Measurements from ENCODE around the gene POLR3H.
A peak's percentile ranks its signal among the peaks of the same experiment; 100 is the strongest.

POLR3H gene

DNA sequence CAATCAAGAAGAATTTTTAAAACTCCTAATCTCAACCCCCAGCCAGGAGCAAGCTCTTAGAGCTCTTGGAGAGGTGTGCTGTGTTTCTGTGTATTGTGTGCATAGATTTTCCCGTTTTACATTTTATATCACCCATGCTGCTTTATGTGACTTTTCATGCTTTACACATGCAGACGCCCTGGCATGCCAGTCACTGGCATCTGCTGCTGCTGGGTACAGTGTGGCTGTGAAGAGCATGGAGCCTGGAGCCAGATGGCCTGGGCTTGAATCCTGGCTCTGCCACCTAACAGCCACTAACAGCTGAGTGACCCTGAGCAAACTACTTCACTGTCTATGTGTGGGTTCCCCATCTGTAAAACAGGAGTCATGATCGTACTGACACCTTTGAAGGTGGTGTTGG lies 23.1 kb downstream of the POLR3H start:
- no peak for DNase-seq
- no peak overlapping the region for H3K27ac Mint-ChIP-seq
- peaks cover 27% of the 10 kb centered on the region for H3K4me1 Mint-ChIP-seq
- no peaks in the 10 kb centered on the region for H3K27me3 Mint-ChIP-seq
- no peak overlapping the region for H3K4me3 Mint-ChIP-seq
- no peak for ATAC-seq
- H3K9me3 Mint-ChIP-seq, result no peaks in the 10 kb centered on the region

- H3K27me3 Mint-ChIP-seq, result no peaks in the 10 kb centered on the region
- no peak overlapping the region for H3K27ac Mint-ChIP-seq
- DNase-seq (no peak), ATAC-seq (no peak)
- no peak overlapping the region for H3K4me3 Mint-ChIP-seq
- no peaks in the 10 kb centered on the region for H3K9me3 Mint-ChIP-seq
- H3K4me1 Mint-ChIP-seq, result peaks cover 5% of the 10 kb centered on the region
Observed at GRCh38 chr22:41518048-41518347, 26.3 kb downstream of the POLR3H start.

DNA sequence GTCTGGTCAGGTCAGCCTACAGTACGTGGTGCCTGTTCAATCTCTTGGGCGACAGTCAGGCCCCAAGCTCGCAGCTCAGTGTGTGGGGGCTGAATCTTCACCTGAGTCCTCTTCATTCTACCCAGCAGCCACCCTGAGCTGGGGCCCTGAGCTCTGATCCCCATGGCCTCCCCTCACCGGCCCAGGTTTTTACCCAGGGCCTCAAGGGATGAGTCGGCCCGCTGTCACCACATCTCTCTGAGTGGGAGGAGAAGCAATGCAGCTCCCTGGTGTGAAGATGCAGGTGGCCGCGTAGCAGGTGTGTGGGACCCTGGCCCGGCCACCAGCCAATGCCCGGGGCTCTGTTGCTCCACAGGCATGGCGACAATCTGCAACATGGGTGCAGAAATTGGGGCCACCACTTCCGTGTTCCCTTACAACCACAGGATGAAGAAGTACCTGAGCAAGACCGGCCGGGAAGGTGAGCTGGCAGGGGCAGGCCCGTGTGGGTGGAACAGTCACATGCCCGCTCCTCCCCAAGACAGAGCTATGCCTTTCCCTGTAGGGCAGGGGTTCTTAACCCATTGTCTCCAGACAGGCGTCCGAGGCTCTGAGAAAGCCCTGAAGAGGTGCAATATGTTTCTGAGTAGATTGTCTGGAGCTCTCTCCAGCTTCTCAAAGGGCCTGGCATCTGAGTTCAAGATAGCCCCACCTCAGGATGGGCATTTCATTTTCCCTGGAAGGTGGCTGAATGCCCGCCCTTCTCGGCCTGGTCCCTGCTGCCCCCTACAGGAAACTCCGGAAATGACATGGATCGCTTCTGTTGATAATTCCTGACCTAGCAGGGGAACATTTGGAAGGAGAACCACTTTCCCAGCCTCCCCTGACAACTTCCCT lies 26.9 kb downstream of the POLR3H start:
- ATAC-seq, result no peak
- DNase-seq, result no peak
- no peaks in the 10 kb centered on the region for H3K9me3 Mint-ChIP-seq
- no peaks in the 10 kb centered on the region for H3K27me3 Mint-ChIP-seq
- no peak overlapping the region for H3K4me3 Mint-ChIP-seq
- peaks cover 5% of the 10 kb centered on the region for H3K4me1 Mint-ChIP-seq
- H3K27ac Mint-ChIP-seq, result peak overlapping the region in 1 of 2 donors; percentile 27

DNA sequence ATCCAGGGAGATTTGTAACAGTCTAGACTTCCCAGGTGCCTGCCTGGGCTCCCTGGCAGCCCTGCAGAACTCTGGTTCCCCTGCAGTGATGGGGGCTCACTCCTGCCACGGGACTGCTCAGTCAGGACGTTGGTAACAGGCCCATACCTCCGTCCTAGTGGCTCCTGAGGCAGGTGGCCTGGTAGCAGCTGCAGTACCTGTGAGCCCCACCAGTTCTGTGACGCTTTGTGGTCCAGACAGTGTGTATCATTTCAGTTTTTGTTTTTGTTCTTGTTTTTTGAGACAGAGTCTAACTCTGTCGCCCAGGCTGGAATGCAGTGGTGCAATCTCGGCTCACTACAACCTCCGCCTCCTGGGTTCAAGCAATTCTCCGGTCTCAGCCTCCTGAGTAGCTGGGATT lies 27.8 kb downstream of the POLR3H start:
- DNase-seq, result no peak
- no peaks in the 10 kb centered on the region for H3K27me3 Mint-ChIP-seq
- no peaks in the 10 kb centered on the region for H3K9me3 Mint-ChIP-seq
- H3K4me1 Mint-ChIP-seq, result peaks cover 5% of the 10 kb centered on the region
- H3K4me3 Mint-ChIP-seq, result no peak overlapping the region
- no peak for ATAC-seq
- peak overlapping the region in 1 of 2 donors; percentile 59 for H3K27ac Mint-ChIP-seq

DNA sequence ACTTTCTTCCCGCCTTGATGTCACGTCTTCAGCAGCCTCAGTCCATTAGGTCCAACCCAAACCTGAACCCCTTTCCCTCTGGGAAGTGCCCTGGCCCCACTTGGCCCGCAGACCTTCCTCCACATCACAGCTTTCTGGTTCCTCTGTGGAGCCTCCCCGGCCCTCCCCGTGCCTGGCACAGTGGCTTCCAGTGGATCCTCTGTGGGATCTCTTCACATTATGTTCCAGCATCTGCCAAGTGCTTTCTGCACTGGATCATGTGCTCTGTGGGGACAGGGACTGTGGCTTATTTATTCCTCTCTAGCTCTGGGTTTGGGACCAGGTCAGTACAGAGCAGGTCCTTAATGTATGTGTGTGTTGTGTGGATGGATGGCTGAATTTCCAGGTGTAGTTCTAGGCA lies 30.9 kb downstream of the POLR3H start:
- no peaks in the 10 kb centered on the region for H3K9me3 Mint-ChIP-seq
- no peak for DNase-seq
- H3K4me1 Mint-ChIP-seq, result peaks cover 5% of the 10 kb centered on the region
- ATAC-seq, result no peak
- no peak overlapping the region for H3K4me3 Mint-ChIP-seq
- peak overlapping the region in 1 of 2 donors; percentile 73 for H3K27ac Mint-ChIP-seq
- H3K27me3 Mint-ChIP-seq, result no peaks in the 10 kb centered on the region

DNA sequence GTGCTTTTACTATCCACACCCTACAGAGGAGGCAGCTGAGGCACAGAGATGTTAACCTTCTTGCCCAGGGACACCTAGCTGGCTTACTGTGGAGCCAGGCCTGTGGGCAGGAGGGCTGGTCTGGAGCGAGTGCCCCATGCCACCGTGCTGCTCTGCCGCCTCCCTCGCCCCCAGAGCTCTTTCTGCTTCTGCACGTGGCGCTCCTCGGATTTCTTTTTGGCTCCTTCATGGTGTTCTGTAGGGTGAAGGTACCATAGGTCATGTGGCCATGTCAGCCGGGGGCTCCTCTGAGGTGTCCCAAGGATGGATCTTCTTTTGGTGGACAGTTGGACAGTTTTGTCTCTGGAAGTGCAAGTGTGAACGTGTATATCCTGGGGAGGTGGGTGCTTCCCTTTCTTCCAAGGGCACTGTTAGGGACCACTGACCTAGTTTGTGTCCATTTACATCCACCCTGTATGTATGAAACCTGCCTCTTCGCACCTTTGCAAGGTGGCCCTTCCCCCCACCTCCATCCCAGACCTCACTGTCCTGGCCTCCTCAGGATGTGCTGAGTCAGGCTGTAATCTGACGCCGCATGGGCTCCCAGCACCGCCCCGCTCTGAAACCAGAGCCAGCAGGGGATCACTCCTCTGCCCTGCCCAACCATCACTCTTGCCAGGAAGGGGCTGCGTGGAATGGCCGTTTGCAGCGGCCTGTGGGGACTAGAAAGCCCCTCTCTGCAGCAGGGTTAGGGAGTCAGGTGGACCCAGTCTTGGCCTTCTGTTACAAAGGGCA lies 31.7 kb downstream of the POLR3H start:
- no peaks in the 10 kb centered on the region for H3K27me3 Mint-ChIP-seq
- H3K4me3 Mint-ChIP-seq, result no peak overlapping the region
- ATAC-seq (no peak), DNase-seq (no peak)
- peaks cover 5% of the 10 kb centered on the region for H3K4me1 Mint-ChIP-seq
- peak overlapping the region in 1 of 2 donors; percentile 81 for H3K27ac Mint-ChIP-seq
- H3K9me3 Mint-ChIP-seq, result no peaks in the 10 kb centered on the region

DNA sequence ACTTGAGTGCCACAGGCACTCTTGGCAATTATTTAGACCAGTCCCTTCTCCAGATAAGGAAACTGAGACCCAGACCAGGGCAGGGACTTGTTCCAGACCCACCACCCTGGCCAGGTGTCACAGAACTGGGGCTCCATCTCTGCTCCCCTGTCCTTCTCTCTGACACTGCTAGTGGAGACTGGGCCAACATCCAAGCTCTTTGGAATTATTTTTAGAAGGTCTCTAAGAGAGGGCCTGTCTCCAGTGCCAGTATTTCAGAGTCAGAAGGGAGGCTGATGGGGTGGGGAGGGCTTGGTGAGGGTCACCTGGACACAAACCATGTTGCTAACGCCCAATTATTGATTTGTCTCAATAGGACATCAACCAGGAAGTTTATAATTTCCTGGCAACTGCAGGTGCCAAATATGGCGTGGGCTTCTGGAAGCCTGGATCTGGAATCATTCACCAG lies 32.7 kb downstream of the POLR3H start:
- H3K9me3 Mint-ChIP-seq, result no peaks in the 10 kb centered on the region
- no peaks in the 10 kb centered on the region for H3K27me3 Mint-ChIP-seq
- H3K4me1 Mint-ChIP-seq, result no peaks in the 10 kb centered on the region
- no peak overlapping the region for H3K27ac Mint-ChIP-seq
- DNase-seq, result no peak
- no peak for ATAC-seq
- no peak overlapping the region for H3K4me3 Mint-ChIP-seq

- no peak for ATAC-seq
- Mint-ChIP-seq H3K4me1 (no peaks in the 10 kb centered on the region), H3K27ac (no peak overlapping the region), H3K4me3 (no peak overlapping the region), H3K9me3 (no peaks in the 10 kb centered on the region), H3K27me3 (no peaks in the 10 kb centered on the region)
- DNase-seq, result no peak
Observed at GRCh38 chr22:41508770-41509170, 35.5 kb downstream of the POLR3H start.

DNA sequence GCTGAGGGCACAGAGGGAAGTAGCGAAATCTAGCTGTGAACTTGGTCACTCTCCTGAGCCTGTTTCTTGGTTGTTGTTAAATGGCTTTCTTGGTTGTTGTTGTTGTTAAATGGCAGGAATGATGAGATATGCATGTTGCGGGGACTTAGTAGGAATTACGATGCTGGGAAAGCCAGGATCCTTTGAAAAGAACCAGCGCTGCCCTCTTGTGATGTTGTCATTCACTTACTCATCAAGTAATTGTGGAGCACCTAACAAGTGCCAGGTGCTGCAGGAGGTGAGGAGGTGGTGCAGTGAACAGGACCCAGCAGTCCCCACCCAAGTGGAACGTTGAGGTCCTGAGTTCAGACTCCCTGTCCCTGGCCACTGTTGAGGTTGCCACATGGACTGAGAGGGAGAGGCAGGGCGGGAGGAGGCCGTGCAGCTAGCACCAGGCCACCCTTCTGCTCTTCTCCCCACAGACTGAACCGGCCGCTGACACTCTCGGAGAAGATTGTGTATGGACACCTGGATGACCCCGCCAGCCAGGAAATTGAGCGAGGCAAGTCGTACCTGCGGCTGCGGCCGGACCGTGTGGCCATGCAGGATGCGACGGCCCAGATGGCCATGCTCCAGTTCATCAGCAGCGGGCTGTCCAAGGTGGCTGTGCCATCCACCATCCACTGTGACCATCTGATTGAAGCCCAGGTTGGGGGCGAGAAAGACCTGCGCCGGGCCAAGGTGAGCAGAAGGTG lies 36.8 kb downstream of the POLR3H start:
- no peaks in the 10 kb centered on the region for H3K9me3 Mint-ChIP-seq
- no peaks in the 10 kb centered on the region for H3K27me3 Mint-ChIP-seq
- ATAC-seq, result no peak

GRCh38 chr22:41505511-41506220 lies 38.6 kb downstream of the POLR3H start:
- H3K9me3 Mint-ChIP-seq, result no peaks in the 10 kb centered on the region
- no peak overlapping the region for H3K27ac Mint-ChIP-seq
- no peaks in the 10 kb centered on the region for H3K27me3 Mint-ChIP-seq
- DNase-seq (no peak), ATAC-seq (no peak)
- no peaks in the 10 kb centered on the region for H3K4me1 Mint-ChIP-seq
- no peak overlapping the region for H3K4me3 Mint-ChIP-seq

More for the DNA sequence above, 36.8 kb downstream of the POLR3H start:
- H3K4me1 Mint-ChIP-seq, result no peaks in the 10 kb centered on the region
- peak overlapping the region in 1 of 2 donors; percentile 74 for H3K27ac Mint-ChIP-seq
- DNase-seq, result no peak
- no peak overlapping the region for H3K4me3 Mint-ChIP-seq

DNA sequence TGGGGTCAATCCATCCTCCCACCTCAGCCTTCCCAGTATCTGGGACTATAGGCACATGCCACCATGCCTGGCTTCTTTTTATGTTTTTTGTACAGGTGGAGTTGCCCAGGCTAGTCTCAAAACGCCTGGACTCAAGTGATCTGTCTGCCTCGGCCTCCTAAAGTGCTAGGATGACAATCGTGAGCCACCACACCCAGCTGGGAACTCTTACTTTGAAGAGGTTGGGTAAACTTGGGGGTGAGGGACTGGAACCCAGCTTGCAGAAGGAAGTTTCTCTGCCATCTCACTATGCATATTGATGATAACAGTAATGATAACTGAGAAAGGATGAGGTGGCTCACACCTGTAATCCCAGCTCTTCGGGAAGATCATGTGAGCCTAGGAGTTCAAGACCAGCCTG lies 39.5 kb downstream of the POLR3H start:
- Mint-ChIP-seq H3K4me3 (no peak overlapping the region), H3K27me3 (no peaks in the 10 kb centered on the region), H3K27ac (peak overlapping the region; percentile 85 to 86), H3K4me1 (no peaks in the 10 kb centered on the region), H3K9me3 (no peaks in the 10 kb centered on the region)
- ATAC-seq, result no peak
- DNase-seq, result no peak

DNA sequence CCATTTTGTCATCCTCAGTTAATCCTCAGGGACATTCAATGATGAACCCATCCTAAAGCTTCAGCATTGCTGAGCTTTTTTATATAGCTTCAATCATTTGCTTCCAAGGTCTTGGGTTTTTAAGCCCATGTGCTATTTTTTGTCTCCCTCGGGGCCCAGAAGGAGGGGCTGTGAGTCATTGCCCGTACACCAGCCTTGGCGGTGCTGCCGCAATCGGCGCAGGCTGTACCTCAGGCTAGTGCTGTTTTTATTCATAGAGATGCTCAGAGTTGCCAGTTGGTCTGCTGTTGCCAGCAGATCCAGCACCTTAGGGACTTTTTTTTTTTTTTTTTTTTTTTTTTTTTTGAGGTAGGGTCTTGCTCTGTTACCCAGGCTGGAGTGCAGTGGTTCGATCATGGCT lies 39.9 kb downstream of the POLR3H start:
- ATAC-seq, result no peak
- Mint-ChIP-seq H3K9me3 (no peaks in the 10 kb centered on the region), H3K4me3 (no peak overlapping the region)

GRCh38 chr22:41501209-41501608 lies 43.1 kb downstream of the POLR3H start:
- H3K9me3 Mint-ChIP-seq, result no peaks in the 10 kb centered on the region
- H3K27ac Mint-ChIP-seq, result peak overlapping the region in 1 of 2 donors; percentile 71
- H3K4me1 Mint-ChIP-seq, result no peaks in the 10 kb centered on the region
- no peaks in the 10 kb centered on the region for H3K27me3 Mint-ChIP-seq
- no peak for DNase-seq
- no peak overlapping the region for H3K4me3 Mint-ChIP-seq
- peak; percentile 85 for ATAC-seq

More for the DNA sequence above, 39.9 kb downstream of the POLR3H start:
- Mint-ChIP-seq H3K27me3 (no peaks in the 10 kb centered on the region), H3K4me1 (no peaks in the 10 kb centered on the region), H3K27ac (peak overlapping the region; percentile 25 to 85)
- no peak for DNase-seq

DNA sequence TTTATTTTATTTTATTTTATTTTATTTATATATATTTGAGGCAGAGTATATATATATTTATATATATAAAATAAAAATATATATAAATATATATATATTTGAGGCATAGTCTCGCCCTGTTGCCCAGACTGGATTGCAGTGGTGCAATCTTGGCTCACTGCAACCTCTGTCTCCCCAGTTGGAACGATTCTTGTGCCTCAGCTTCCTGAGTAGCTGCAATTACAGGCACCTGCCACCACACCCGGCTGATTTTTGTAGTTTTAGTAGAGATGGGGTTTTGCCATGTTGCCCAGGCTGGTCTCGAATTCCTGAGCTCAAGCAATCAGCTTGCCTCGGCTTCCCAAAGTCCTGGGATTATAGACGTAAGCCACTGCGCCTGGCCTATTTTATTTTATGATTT lies 44.0 kb downstream of the POLR3H start:
- no peak overlapping the region for H3K4me3 Mint-ChIP-seq
- H3K27ac Mint-ChIP-seq, result no peak overlapping the region
- DNase-seq, result no peak
- H3K9me3 Mint-ChIP-seq, result no peaks in the 10 kb centered on the region
- ATAC-seq, result no peak
- H3K4me1 Mint-ChIP-seq, result no peaks in the 10 kb centered on the region
- H3K27me3 Mint-ChIP-seq, result no peaks in the 10 kb centered on the region

DNA sequence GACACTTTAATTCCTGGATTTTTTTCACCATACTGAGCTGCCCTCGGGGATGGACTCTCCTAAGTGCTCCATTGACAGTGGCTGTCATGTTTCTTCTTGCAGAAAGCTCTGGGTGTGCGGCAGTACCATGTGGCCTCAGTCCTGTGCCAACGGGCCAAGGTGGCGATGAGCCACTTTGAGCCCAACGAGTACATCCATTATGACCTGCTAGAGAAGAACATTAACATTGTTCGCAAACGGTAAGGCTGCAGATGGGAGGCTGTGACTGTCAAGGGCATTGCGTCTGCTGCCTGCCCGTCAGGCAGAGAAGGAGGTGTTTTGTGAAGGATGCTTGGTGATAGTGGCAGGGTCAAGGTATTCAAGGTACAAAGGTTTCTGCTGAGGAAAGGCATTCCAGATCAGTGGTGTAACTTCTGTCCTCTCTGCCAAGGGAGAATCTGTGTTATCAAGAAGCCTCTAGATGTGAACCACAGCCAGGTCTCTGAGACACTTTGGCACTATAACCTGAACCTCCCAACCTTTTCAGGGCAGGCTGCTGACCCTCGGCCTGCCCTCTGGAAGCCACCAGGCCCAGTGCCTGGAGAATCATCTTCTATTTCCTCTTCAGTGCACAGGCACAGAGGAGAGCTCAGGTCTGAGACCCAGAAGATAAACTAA lies 44.5 kb downstream of the POLR3H start:
- no peak for ATAC-seq

More for the DNA sequence above, 44.5 kb downstream of the POLR3H start:
- DNase-seq, result no peak
- H3K27ac Mint-ChIP-seq, result peak overlapping the region in 1 of 2 donors; percentile 19
- no peaks in the 10 kb centered on the region for H3K9me3 Mint-ChIP-seq
- H3K27me3 Mint-ChIP-seq, result no peaks in the 10 kb centered on the region
- no peaks in the 10 kb centered on the region for H3K4me1 Mint-ChIP-seq
- no peak overlapping the region for H3K4me3 Mint-ChIP-seq

Measured in stimulated activated naive CD8-positive, alpha-beta T cell treated with anti-CD3 and anti-CD28 coated beads, Interleukin-15, amount 100 ng/mL, for 72 hours (primary cell).